ENCODE measurements around the gene CIC. TPM values are rescaled to one million over a fixed set of nuclear protein-coding genes. Genes with fewer than 3 reads are reported as not detected.

Gene CIC
- total RNA-seq, 1 experiment from 2014 or later: 54.0 TPM

- Histone ChIP-seq H3K4me1 (ENCODE audit: insufficient read depth, low read length) (no peaks in the 10 kb centered on the region), H3K9me3 (ENCODE audit: control insufficient read depth, low read depth, low read length) (no peaks in the 10 kb centered on the region), H3K14ac (ENCODE audit: insufficient read depth, low read length) (no peak overlapping the region), H3K4ac (ENCODE audit: low read depth, low read length) (no peak overlapping the region), H3K27ac (ENCODE audit: insufficient read length, low read depth, low read length) (no peak overlapping the region), H2BK12ac (ENCODE audit: insufficient read length, low read depth, low read length) (no peak overlapping the region), H3K4me2 (ENCODE audit: insufficient read depth, insufficient read length, low read length) (no peak overlapping the region), H3K56ac (ENCODE audit: insufficient read length, low read depth, low read length) (no peak overlapping the region), H3K79me1 (ENCODE audit: insufficient read depth, low read depth, low read length, poor library complexity, severe bottlenecking) (no peaks in the 10 kb centered on the region), H3K9ac (ENCODE audit: extremely low read depth, insufficient read length, low read length) (no peak overlapping the region), H2BK15ac (ENCODE audit: low read depth, low read length) (no peak overlapping the region), H3K23me2 (ENCODE audit: insufficient read length, low read depth, low read length, poor library complexity, severe bottlenecking) (no peaks in the 10 kb centered on the region), H4K5ac (ENCODE audit: insufficient read length, low read depth, low read length) (no peak overlapping the region), H2AK5ac (ENCODE audit: insufficient read length, low read length) (no peak overlapping the region), H4K8ac (replicated peaks; ENCODE audit: insufficient read length, low read depth, low read length) (no peak overlapping the region), H3K23ac (ENCODE audit: insufficient read length, low read depth, low read length) (no peak overlapping the region), H3K18ac (ENCODE audit: insufficient read length, low read depth, low read length) (no peak overlapping the region), H2BK5ac (ENCODE audit: insufficient read length, low read length) (no peak overlapping the region), H2BK20ac (ENCODE audit: low read depth, low read length, poor library complexity, severe bottlenecking) (no peak overlapping the region), H3K79me2 (ENCODE audit: insufficient read depth, low read length) (no peaks in the 10 kb centered on the region), H3K27me3 (ENCODE audit: insufficient read depth, low read length) (no peaks in the 10 kb centered on the region), H4K91ac (ENCODE audit: insufficient read length, low read depth, low read length) (no peak overlapping the region), H3T11ph (ENCODE audit: low read length) (no peak overlapping the region), H2AFZ (ENCODE audit: low read length) (no peak overlapping the region), H2BK120ac (ENCODE audit: low read depth, low read length, poor library complexity, severe bottlenecking) (no peak overlapping the region), H4K20me1 (ENCODE audit: control insufficient read depth, insufficient read depth, insufficient read length) (no peaks in the 10 kb centered on the region)
- Mint-ChIP-seq H3K4me1 (no peaks in the 10 kb centered on the region), H3K27ac (no peak overlapping the region), H3K9me3 (no peaks in the 10 kb centered on the region), H3K36me3 (ENCODE audit: insufficient read depth in 1 of 3, low read depth in 3 of 3) (peaks cover 5 to 31% (median 20%) of the 10 kb centered on the region in 3 experiments; a peak in 6 of 7 replicates), H3K27me3 (ENCODE audit: low read depth) (no peaks in the 10 kb centered on the region), H3K4me3 (no peak overlapping the region)
- WGBS (ENCODE audit: extremely low coverage, insufficient read length, low lambda C conversion rate): no CpG with 5 or more reads among the region's 18 CpGs
- TF ChIP-seq, protein P1, sequence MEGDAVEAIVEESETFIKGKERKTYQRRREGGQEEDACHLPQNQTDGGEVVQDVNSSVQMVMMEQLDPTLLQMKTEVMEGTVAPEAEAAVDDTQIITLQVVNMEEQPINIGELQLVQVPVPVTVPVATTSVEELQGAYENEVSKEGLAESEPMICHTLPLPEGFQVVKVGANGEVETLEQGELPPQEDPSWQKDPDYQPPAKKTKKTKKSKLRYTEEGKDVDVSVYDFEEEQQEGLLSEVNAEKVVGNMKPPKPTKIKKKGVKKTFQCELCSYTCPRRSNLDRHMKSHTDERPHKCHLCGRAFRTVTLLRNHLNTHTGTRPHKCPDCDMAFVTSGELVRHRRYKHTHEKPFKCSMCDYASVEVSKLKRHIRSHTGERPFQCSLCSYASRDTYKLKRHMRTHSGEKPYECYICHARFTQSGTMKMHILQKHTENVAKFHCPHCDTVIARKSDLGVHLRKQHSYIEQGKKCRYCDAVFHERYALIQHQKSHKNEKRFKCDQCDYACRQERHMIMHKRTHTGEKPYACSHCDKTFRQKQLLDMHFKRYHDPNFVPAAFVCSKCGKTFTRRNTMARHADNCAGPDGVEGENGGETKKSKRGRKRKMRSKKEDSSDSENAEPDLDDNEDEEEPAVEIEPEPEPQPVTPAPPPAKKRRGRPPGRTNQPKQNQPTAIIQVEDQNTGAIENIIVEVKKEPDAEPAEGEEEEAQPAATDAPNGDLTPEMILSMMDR (conservative IDR thresholded peaks at IDR 0.05): no peak
- DNase-seq: no peak
These were observed 75.4 kb downstream of the CIC start for GRCh38 chr19:42344336-42344893.

Other genes starting within 250 kb of the CIC start
- gene GRIK5, start 199.0 kb upstream of the CIC start, total RNA-seq (2021): 43.1 and 45.0 TPM in 2 replicates
- 35.6 and 36.3 TPM in 2 replicates for gene ZNF574, start 193.1 kb upstream of the CIC start, total RNA-seq (2021)
- gene POU2F2, start 136.8 kb upstream of the CIC start, total RNA-seq (2021): 2.8 and 2.9 TPM in 2 replicates
- gene DEDD2, start 51.6 kb upstream of the CIC start, total RNA-seq (2021): 32.3 and 33.2 TPM in 2 replicates
- 20.5 and 23.4 TPM in 2 replicates for gene ZNF526, start 48.9 kb upstream of the CIC start, total RNA-seq (2021)
- gene GSK3A, start 26.6 kb upstream of the CIC start, total RNA-seq (2021): 52.4 and 53.7 TPM in 2 replicates
- 120 and 126 TPM in 2 replicates for gene ERF, start 14.1 kb upstream of the CIC start, total RNA-seq (2021)
- gene PRR19, start 32.9 kb downstream of the CIC start, total RNA-seq (2021): 2.9 and 3.2 TPM in 2 replicates
- 109 and 113 TPM in 2 replicates for gene PAFAH1B3, start 33.4 kb downstream of the CIC start, total RNA-seq (2021)
- gene TMEM145, start 44.1 kb downstream of the CIC start, total RNA-seq (2021): 2.8 and 4.5 TPM in 2 replicates
- 28.4 and 28.8 TPM in 2 replicates for gene MEGF8, start 56.4 kb downstream of the CIC start, total RNA-seq (2021)
- gene CNFN, start 121.0 kb downstream of the CIC start, total RNA-seq (2021): 7.1 and 8.8 TPM in 2 replicates
- 5.7 and 6.3 TPM in 2 replicates for gene LIPE, start 158.1 kb downstream of the CIC start, total RNA-seq (2021)
- not detected in 2 replicates for gene CXCL17, start 173.7 kb downstream of the CIC start, total RNA-seq (2021)